HepG2 (cell line): ENCODE results near the gene KLHDC1. TPM values are rescaled to one million over a fixed set of nuclear protein-coding genes. Genes with fewer than 3 reads are reported as not detected.
A peak's percentile ranks its signal among the peaks of the same experiment; 100 is the strongest.

Experiments used
- HNRNPL ChIP-seq: fragments of 200-400 bp; formaldehyde crosslinking; IDR thresholded peaks from 2 replicates; pipeline ENCODE4 v1.6.1; 2017; ENCODE audit warnings: mild to moderate bottlenecking, low read depth, low read length
- MYC ChIP-seq: sonication (generic); formaldehyde crosslinking; IDR thresholded peaks from 2 replicates; pipeline ENCODE4 v1.9.0; 2021; ENCODE audit warnings: missing genetic modification reagents, borderline replicate concordance
- SMAD3 ChIP-seq: sonication (generic); formaldehyde crosslinking; IDR thresholded peaks from 2 replicates; pipeline ENCODE4 v1.4.0; 2020; ENCODE audit warnings: missing genetic modification reagents
- TAF15 ChIP-seq: fragments of 200-400 bp; formaldehyde crosslinking; IDR thresholded peaks from one replicate; pipeline ENCODE4 v1.6.1; 2018; ENCODE audit warnings: mild to moderate bottlenecking, low read depth, low read length; ENCODE audit not compliant: poor library complexity, severe bottlenecking
- TBP ChIP-seq: sonication (generic); formaldehyde crosslinking; IDR thresholded peaks from 2 replicates; pipeline ENCODE4 v1.5.0; 2020; ENCODE audit warnings: missing genetic modification reagents
- ZHX2 ChIP-seq, 2 experiments: sonication (generic) in 1 of 2; formaldehyde crosslinking in 1 of 2; IDR thresholded peaks; 2 replicates each; pipeline versions ENCODE4 v1.6.1 to v1.9.0; 2014 to 2022; ENCODE audit warnings: antibody characterized with exemption in 1 of 2, borderline replicate concordance in 1 of 2, inconsistent platforms in 1 of 2, low read depth in 1 of 2, missing genetic modification reagents in 1 of 2
- ZMYM4 ChIP-seq: sonication (generic); formaldehyde crosslinking; IDR thresholded peaks from 2 replicates; pipeline ENCODE4 v1.8.1; 2023; ENCODE audit warnings: mild to moderate bottlenecking, missing genetic modification reagents
- ZNF205 ChIP-seq: IDR thresholded peaks from 2 replicates; pipeline ENCODE4 v1.6.1; 2018; ENCODE audit warnings: missing biosample characterization, missing genetic modification reagents
- ZNF589 ChIP-seq: sonication (generic); formaldehyde crosslinking; conservative IDR thresholded peaks from 2 replicates; pipeline ENCODE4 v1.8.0; 2022; ENCODE audit warnings: mild to moderate bottlenecking, moderate library complexity, missing genetic modification reagents
- ZNF766 ChIP-seq: sonication (generic); formaldehyde crosslinking; IDR thresholded peaks from 2 replicates; pipeline ENCODE4 v1.5.0; 2020; ENCODE audit warnings: missing genetic modification reagents, borderline replicate concordance
- ZNF790 ChIP-seq: sonication (generic); formaldehyde crosslinking; IDR thresholded peaks from 2 replicates; pipeline ENCODE4 v1.8.0; 2022; ENCODE audit warnings: missing genetic modification reagents, mild to moderate bottlenecking, borderline replicate concordance
- ZNF883 ChIP-seq: sonication (generic); formaldehyde crosslinking; IDR thresholded peaks from 2 replicates; pipeline ENCODE4 v1.5.1; 2020; ENCODE audit warnings: mild to moderate bottlenecking, missing genetic modification reagents; ENCODE audit errors: not compliant biosample characterization
- polyA plus RNA-seq, 8 experiments: library from polyadenylated mRNA; depleted of rRNA in 3 of 8; stranded (reverse) in 7 of 8; unstranded in 1 of 8; fragments of >200 nt; fragmentation: Illumina TruSeq in 4 of 8; extraction: Trizol in 4 of 8; gene quantifications; 2 replicates each; pipeline versions ENCODE4 v1.2.1 to v1.2.3, GENCODE V29; 2011 to 2016; ENCODE audit warnings: low read depth in 4 of 8, missing spikeins in 1 of 8, mixed read lengths in 1 of 8; ENCODE audit not compliant: insufficient read depth in 1 of 8
- total RNA-seq, 5 experiments: library from RNA; depleted of rRNA; stranded (reverse); fragments of >200 nt; fragmentation: Illumina TruSeq; extraction: Trizol; gene quantifications; 2 replicates each; pipeline ENCODE4 v1.2.3, GENCODE V29; 2016; ENCODE audit warnings: low read depth in 1 of 5
- TF ChIP-seq, protein P1 (sequence below): sonication (generic); formaldehyde crosslinking; IDR thresholded peaks from 2 replicates; pipeline ENCODE4 v1.5.0; 2020; ENCODE audit warnings: missing genetic modification reagents
- TF ChIP-seq, protein P2 (sequence below): sonication (generic); formaldehyde crosslinking; IDR thresholded peaks from 2 replicates; pipeline ENCODE4 v1.4.0; 2020; ENCODE audit warnings: mild to moderate bottlenecking, missing genetic modification reagents

The KLHDC1 gene
- total and polyA plus RNA-seq, 2 of the 13 experiments (the other 11 are each of a cell fraction or from before 2014, with no cell fraction given), result 0.11 TPM; not detected in 1

DNA sequence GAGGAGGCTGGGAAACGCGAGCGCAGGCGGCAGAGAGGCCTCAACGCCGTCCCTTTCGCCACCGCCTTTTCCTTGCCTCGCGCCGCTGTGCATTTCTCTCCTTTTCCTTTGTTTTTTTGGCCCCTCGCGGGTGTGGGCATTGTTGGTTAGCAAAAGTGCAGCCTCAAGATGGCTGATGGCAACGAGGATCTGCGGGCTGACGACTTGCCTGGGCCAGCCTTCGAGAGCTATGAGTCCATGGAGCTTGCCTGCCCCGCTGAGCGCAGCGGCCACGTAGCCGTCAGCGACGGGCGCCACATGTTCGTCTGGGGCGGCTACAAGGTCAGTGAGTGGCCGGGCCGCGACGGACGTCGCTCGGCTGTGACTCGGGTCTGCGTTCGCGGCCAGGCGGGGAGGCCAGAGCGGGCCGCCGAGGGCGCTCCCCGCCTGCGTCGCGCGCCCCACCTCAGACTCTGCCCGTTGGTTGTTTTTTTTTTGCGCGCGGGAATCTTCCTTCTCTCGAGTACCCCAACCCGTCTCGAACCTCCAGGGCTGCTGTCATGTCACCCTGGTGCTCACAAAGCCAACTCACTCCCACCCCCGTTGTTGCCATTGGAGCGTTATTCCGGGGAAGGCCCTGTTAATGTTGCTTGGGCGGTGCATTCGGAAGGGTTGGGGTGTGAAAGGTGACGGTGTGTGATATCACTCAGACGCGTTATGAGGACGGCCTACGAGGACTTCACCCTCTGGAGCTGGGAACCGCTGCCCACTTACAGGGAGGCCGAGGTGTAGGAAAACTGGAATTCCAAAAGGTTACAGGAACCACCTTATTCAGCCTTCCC, 75.6 kb downstream of the KLHDC1 start (continued):
- TF ChIP-seq SMAD3 (CRISPR knock-in tag) (no peak), ZNF589 (CRISPR knock-in tag) (peak; percentile 45; the same call in 1 of the 2 replicates), TAF15 (no peak), ZHX2 (IDR thresholded peaks at IDR 0.05; ENCODE audit: low read depth) (peak; percentile 43; the same call in 1 of the 2 replicates), ZHX2 (CRISPR knock-in tag; IDR thresholded peaks at IDR 0.05; ENCODE audit: borderline replicate concordance) (no peak), ZNF883 (peak; percentile 50), ZNF790 (CRISPR knock-in tag) (no peak), HNRNPL (0 out of 2 replicates have a peak, but pooled peaks have one; percentile 22), ZNF766 (CRISPR knock-in tag) (0 out of 2 replicates have a peak, but pooled peaks have one; percentile 1), MYC (CRISPR knock-in tag) (no peak), ZNF205 (CRISPR knock-in tag) (no peak), ZMYM4 (CRISPR knock-in tag) (no peak), TBP (no peak)
- TF ChIP-seq, protein P1, sequence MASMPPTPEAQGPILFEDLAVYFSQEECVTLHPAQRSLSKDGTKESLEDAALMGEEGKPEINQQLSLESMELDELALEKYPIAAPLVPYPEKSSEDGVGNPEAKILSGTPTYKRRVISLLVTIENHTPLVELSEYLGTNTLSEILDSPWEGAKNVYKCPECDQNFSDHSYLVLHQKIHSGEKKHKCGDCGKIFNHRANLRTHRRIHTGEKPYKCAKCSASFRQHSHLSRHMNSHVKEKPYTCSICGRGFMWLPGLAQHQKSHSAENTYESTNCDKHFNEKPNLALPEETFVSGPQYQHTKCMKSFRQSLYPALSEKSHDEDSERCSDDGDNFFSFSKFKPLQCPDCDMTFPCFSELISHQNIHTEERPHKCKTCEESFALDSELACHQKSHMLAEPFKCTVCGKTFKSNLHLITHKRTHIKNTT (CRISPR knock-in tag), result no peak
- TF ChIP-seq, protein P2, sequence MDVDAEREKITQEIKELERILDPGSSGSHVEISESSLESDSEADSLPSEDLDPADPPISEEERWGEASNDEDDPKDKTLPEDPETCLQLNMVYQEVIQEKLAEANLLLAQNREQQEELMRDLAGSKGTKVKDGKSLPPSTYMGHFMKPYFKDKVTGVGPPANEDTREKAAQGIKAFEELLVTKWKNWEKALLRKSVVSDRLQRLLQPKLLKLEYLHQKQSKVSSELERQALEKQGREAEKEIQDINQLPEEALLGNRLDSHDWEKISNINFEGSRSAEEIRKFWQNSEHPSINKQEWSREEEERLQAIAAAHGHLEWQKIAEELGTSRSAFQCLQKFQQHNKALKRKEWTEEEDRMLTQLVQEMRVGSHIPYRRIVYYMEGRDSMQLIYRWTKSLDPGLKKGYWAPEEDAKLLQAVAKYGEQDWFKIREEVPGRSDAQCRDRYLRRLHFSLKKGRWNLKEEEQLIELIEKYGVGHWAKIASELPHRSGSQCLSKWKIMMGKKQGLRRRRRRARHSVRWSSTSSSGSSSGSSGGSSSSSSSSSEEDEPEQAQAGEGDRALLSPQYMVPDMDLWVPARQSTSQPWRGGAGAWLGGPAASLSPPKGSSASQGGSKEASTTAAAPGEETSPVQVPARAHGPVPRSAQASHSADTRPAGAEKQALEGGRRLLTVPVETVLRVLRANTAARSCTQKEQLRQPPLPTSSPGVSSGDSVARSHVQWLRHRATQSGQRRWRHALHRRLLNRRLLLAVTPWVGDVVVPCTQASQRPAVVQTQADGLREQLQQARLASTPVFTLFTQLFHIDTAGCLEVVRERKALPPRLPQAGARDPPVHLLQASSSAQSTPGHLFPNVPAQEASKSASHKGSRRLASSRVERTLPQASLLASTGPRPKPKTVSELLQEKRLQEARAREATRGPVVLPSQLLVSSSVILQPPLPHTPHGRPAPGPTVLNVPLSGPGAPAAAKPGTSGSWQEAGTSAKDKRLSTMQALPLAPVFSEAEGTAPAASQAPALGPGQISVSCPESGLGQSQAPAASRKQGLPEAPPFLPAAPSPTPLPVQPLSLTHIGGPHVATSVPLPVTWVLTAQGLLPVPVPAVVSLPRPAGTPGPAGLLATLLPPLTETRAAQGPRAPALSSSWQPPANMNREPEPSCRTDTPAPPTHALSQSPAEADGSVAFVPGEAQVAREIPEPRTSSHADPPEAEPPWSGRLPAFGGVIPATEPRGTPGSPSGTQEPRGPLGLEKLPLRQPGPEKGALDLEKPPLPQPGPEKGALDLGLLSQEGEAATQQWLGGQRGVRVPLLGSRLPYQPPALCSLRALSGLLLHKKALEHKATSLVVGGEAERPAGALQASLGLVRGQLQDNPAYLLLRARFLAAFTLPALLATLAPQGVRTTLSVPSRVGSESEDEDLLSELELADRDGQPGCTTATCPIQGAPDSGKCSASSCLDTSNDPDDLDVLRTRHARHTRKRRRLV (CRISPR knock-in tag), result no peak
